HG03108 (cell line): ENCODE measurements around the gene CD27.
"Not testable (repeated sequence)": the region's sequence is repeated elsewhere in the genome, so short reads cannot be mapped to it uniquely, and the experiment has no call there.

ENCODE experiments used
- ATAC-seq: cut with Tn5 transposase; IDR thresholded peaks from one replicate; pipeline ENCODE4 v1.9.1; 2021; ENCODE audit warnings: moderate library complexity; ENCODE audit not compliant: unreplicated experiment

Gene CD27

GRCh38 chr12:6478416-6478815 is 33.7 kb downstream of the CD27 start:
- no peak for ATAC-seq

DNA sequence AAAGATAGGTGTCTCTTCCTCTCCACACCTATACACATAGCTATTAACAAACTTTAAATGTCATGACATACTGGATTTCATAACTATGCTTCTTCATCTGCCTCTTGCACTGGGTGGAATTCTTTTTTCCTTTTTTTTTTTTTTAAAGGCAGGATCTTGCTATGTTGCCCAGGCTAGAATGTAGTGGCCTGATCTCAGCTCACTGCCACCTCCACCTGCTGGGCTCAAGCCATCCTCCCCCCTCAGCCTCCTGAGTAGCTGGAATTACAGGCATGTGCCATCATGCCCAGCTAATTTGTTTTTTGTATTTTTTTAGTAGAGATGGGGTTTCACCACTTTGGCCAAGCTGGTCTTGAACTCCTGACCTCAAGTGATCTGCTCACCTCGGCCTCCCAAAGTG is 43.5 kb downstream of the CD27 start:
- no peak for ATAC-seq

GRCh38 chr12:6489449-6489848 is 44.7 kb downstream of the CD27 start:
- no peak for ATAC-seq

GRCh38 chr12:6490673-6491072 is 45.9 kb downstream of the CD27 start:
- not testable (repeated sequence) for ATAC-seq

DNA sequence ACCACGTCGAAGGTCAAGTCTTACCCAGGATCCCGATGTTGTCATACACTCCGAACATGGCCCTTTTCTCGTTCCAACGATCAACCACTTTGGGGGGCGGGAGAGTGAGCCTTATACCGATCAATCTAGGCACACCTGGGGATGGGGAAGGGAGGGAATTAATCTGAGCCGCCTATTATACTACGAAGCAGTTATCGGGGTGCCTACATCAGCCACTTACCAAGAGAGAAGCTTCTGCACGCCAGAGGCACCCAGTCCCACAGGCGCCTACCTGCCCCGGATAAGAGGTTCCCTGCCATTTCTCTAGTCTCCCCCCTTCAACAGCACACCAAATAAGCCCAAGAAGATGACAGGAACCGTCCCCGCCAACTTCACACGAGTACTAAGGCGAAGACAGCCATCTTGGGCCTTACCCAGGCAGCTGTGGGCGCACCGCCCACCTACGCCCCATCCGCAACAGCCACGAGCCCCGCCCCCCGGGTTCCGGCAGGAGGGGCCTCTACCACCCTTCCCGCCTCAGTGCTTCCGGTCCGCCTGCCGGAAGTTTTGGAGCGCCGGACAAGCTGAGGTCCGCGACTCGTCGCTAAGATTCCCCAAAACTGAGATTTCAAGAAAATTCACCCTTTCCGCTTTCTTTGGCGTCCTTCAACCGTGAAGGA is 48.2 kb downstream of the CD27 start, which contains the start of gene MRPL51:
Gene MRPL51, minus strand, starts transcription at position 425 of the 659 bp plus-strand sequence. Its CDS starts 126 bp downstream, at position 299.
- peak; percentile 61 for ATAC-seq

DNA sequence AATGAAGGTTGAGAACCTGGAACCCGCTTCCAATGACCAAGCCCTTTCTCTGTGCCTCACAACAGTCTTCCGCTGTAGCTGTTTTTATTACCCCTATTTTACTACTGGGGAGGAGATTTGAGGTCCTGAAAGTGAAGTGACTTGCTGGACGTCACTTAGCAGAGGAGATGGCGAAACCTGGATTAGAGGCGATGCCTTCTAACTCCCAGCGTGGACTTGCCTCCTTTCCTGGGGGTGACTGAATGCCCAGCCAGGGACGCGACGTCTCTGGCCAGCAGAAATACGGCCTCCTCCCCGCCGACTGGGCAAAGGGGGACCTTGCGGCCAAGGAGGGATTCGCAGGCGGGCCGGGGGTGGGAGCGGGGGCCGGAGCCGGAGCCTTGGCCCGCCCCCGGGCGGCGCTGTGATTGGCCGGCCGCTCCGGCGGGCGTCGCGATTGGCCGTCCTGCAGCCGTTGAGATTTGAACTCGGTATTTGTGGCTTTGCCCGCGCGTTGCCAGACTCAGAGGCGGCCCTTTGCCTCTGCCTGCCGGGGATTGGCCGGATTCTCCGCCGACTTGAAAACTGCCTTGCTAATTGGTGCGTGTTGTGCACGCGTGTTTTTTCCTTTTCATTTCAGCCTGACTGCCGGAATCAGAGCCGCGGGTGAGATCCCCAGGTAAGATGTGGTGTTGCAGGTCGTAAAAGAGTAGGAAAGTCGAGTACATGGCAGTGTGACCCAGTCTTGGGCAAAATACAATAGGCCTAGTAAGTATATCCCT is 48.9 kb downstream of the CD27 start, which contains the start of gene NCAPD2:
Gene NCAPD2, plus strand, starts transcription at position 606 of the 761 bp plus-strand sequence. CDS start 997 bp downstream, outside the sequence.
- ATAC-seq = peak; percentile 85

GRCh38 chr12:6494258-6494743 is 49.5 kb downstream of the CD27 start:
- no peak for ATAC-seq

- no peak for ATAC-seq
Observed at GRCh38 chr12:6494968-6495367, 50.2 kb downstream of the CD27 start.

DNA sequence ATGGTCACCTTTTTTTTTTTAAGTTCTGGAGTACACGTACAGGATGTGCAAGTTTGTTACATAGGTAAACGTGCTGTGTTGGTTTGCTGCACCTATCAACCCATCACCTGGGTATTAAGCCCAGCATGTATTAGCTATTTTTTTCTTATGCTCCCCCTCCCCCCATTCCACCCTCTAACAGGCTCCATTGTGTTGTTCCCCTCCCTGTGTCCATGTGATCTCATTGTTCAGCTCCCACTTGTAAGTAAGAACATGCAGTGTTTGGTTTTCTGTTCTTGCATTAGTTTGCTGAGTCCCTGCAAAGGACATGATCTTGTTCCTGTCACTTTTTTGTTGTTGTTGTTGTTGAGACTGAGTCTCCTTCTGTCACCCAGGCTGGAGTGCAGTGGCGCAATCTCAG is 52.5 kb downstream of the CD27 start:
- not testable (repeated sequence) for ATAC-seq

GRCh38 chr12:6500466-6500865 is 55.7 kb downstream of the CD27 start:
- no peak for ATAC-seq
